GM18508 (cell line): Measurements from ENCODE around the gene EIF4E2.
"Not testable (repeated sequence)": the region's sequence is repeated elsewhere in the genome, so short reads cannot be mapped to it uniquely, and the experiment has no call there.

Source experiments
- ATAC-seq: cut with Tn5 transposase; IDR thresholded peaks from one replicate; pipeline ENCODE4 v1.9.1; 2021; ENCODE audit warnings: moderate number of reproducible peaks; ENCODE audit not compliant: insufficient read depth, unreplicated experiment

The EIF4E2 gene

GRCh38 chr2:232556426-232556825, 5.9 kb downstream of the EIF4E2 start:
- no peak for ATAC-seq

DNA sequence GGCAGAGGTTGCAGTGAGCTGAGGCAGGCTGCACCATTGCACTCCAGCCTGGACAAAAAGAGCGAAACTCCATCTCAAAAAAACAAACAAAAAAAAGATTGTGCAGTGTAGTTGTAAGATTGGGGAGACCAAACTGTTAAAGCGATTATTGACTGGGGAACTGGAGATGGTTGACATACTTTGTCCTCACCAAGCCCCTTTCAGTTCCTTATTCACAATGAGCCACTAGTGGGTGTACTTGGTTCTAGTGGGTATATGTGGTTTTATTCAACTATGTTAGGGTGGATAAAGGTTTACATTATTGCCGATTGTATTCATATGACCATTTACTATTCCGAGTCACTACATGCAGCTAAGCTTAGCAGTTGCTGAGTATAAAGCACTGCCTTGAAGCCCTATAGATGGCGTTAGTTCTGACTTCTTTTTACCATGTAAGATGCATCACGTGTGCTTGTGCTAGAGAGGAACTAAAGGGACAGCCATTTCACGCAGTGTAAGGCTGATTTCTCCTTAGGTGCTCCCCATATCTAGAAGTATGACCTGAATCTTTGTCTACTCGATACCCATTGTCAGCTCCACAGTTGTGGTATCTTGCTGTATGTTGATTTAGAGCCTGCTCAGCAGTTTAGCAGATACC, 12.1 kb downstream of the EIF4E2 start:
- no peak for ATAC-seq

GRCh38 chr2:232563580-232563979, 13.1 kb downstream of the EIF4E2 start:
- ATAC-seq = no peak

- no peak for ATAC-seq
Measured at GRCh38 chr2:232567721-232568120, 17.2 kb downstream of the EIF4E2 start.

GRCh38 chr2:232568161-232568560, 17.7 kb downstream of the EIF4E2 start:
- ATAC-seq = no peak

GRCh38 chr2:232569541-232569940, 19.1 kb downstream of the EIF4E2 start:
- ATAC-seq = no peak

GRCh38 chr2:232570481-232570880, 20.0 kb downstream of the EIF4E2 start:
- ATAC-seq = not testable (repeated sequence)

DNA sequence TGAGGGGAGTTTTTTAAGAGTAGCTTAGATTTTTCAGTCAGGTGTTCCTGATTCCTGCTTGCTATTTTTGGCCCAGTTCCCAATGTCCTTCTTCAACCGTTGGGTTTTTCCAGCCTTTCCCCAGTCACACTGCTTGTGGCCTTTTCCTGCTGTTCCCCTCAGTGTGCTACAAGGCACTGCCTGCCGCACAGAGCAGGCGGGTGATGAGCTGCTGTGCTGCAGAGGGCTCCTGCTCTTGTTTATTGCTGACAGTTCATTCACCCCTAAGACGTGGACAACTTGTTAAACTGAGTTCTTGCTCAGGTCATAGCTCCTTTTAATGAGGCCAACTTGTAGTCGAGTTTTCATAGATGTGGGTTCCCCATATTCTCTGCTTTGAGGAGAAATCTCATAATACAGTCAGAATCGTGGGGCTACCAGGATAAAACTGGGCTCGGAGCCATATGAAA, 20.6 kb downstream of the EIF4E2 start:
- ATAC-seq = no peak

- ATAC-seq = no peak
Measured at GRCh38 chr2:232573042-232573441, 22.6 kb downstream of the EIF4E2 start.

DNA sequence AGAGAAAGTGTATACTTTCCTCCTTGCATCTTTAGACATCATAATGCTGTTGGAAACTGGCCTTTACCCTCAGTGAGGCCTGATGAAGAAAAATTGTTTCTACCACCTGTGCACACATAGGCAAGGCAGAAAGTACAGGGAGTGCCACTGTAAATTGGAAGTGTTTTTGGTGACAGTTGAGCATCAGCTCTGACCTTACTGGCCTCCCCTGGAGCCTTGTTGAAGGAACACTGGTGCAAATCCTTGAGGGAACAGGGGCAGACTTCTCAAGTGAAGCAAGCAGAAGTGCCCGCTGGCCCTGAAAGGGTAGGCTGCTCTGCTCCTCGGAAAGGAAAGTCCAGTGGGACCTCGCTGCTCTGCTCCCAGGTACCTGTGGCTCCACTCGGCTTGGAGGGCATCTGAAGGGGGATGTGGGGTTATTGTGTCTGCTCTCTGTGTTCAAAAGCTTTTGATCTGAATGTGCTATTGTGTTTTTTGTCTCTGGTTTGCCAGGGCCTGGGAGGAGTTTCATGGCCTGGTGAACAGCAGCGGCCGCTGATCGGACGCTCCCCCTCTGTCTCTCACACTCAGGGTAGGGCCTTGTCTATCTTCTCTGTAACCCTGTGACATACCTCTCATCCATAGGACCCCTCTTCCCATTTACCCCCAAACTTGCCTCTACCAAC, 23.4 kb downstream of the EIF4E2 start:
- ATAC-seq = no peak

DNA sequence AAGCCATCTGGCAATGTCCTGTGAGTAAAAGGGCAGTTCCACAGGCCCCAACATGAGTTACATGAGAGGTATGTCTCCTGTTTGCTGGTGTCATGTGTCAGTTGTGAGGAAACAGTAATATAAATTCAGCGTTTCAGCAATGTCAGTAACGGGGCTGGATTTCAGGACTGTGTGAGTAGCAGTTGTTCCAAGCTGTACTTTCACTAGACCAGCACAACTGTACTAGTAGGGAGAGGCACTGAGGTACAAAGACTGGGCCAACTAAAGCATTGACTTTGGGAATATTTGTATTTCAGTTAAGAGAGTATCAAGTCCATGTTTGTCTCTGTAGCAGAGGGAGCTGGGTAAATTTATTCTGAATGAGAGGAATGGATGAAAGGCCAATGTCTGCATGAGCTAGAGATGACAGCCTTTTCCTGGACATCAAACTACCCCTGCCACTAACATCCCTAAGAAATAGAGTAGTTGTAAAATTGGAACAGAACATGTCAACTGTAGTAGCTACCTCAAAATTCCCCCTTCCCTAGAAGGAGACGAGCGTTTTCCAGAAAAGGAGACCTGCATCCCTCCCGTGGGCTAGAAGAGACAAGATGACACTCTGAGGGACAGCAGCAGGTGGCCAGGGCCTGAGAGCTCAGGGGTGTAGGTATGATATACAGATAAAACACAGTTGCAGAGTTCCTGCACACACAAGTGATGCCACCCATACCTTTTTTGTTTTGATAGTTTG, 24.4 kb downstream of the EIF4E2 start:
- no peak for ATAC-seq

- ATAC-seq = no peak
Measured at GRCh38 chr2:232575404-232575746, 24.9 kb downstream of the EIF4E2 start.

GRCh38 chr2:232576995-232577394, 26.5 kb downstream of the EIF4E2 start:
- ATAC-seq = no peak

DNA sequence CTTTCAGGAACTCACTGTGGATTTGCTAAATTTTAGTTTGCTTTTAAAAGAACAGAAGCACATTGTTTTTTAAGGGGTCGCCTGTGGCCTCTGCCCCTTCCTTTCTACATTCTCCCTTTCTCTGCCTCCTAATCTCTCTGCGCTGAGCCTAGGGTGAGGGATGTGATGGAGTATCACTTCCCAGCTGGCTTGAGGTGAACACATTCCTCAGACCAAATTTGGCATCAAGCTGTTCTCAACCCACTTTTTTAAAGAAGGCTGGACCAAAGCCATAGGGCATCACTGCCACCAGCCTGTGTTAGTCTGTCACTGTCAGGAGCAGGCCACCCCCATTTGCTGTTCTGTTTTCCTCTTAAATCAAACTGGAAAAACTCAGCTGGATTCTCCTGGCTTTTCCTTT, 27.4 kb downstream of the EIF4E2 start:
- no peak for ATAC-seq

- ATAC-seq = no peak
Measured at GRCh38 chr2:232578626-232579025, 28.1 kb downstream of the EIF4E2 start.

GRCh38 chr2:232580648-232580981, 30.1 kb downstream of the EIF4E2 start:
- ATAC-seq = no peak

DNA sequence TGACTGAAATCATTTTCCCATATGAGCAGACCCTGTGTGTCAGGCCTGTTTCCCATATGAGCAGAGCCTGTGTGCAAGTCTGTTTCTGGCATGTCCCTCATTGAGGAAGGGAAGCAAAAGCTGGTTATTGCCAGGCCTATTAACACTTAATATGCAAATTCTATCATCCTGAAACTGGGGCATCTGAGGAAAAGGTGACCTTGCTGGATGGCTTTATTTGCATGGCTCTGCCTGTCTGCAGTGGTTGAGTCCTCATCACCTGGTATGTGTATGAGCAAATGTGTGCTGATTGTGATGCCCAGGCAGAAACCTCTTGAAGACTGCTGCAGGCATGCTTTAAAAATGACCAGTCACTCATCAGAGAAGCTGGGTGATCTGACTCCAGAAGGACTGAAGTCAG, 31.2 kb downstream of the EIF4E2 start:
- no peak for ATAC-seq

DNA sequence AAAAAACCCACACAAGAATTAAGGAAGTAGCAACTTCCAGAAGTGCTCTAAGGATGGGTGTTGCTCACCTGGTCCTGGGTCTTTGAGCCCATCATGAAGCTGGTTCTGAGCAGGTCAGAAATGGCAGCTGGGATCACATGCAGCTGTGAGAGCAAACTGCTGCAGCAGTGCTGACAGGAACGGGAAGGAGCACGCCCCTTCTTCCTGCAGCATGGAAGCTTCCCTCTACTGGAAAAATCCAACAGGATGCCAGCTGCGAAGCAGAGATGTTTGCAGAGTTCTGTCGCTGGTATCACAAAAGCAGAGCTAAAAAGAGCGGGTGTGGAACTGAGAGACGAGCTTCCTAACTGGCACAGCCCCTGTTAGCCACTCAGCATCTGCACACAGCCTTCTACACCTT, 33.7 kb downstream of the EIF4E2 start:
- ATAC-seq = no peak

DNA sequence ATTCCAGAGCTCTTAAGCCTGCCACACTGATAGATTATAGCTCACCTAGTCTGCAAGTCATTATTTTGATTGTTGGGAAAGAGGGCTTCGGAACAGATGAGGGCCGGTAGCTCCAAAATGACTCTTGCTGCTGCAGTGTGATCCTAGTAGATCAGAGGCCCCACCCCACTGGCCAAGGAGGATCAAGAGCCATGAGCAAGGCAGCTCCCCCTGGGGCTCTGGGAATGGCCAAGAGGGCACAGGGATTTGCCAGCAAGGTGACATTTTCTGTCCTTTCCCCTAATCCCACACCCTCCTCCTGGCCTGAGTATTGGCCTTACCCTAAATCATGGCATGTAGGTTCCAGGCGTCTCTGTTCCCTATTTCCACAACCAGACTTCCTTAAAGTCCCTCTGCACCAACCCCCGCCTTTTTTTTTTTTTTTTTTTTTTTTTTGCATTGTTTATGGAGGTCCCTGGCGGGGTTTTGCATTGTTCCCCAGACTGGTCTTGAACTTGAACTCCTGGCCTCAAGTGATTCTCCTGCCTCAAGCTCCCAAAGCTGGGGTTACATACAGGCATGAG, 36.5 kb downstream of the EIF4E2 start:
- no peak for ATAC-seq

- no peak for ATAC-seq
Measured at GRCh38 chr2:232587512-232587911, 37.0 kb downstream of the EIF4E2 start.

GRCh38 chr2:232588031-232588430, 37.5 kb downstream of the EIF4E2 start:
- no peak for ATAC-seq
